NCI-H1694 (cell line): Measurements from ENCODE around the gene SSTR5.

Experiments used
- DNase-seq: peaks from one replicate; lab custom pipeline; 2025; lab: John Stamatoyannopoulos, UW

SSTR5 gene

GRCh38 chr16:1040346-1040745 lies 32.2 kb upstream of the SSTR5 start:
- DNase-seq = no peak

GRCh38 chr16:1042049-1042744 lies 30.4 kb upstream of the SSTR5 start:
- DNase-seq = no peak

- no peak for DNase-seq
Observed at GRCh38 chr16:1042866-1043265, 29.7 kb upstream of the SSTR5 start.

- no peak for DNase-seq
Observed at GRCh38 chr16:1043881-1044451, 28.6 kb upstream of the SSTR5 start.

GRCh38 chr16:1044460-1045309 lies 27.9 kb upstream of the SSTR5 start:
- DNase-seq = no peak

- DNase-seq = no peak
Observed at GRCh38 chr16:1045310-1045992, 27.1 kb upstream of the SSTR5 start.

GRCh38 chr16:1045993-1046911 lies 26.3 kb upstream of the SSTR5 start:
- no peak for DNase-seq

GRCh38 chr16:1047123-1047522 lies 25.4 kb upstream of the SSTR5 start:
- DNase-seq = no peak

GRCh38 chr16:1047801-1048200 lies 24.7 kb upstream of the SSTR5 start:
- DNase-seq = no peak

- no peak for DNase-seq
Observed at GRCh38 chr16:1048442-1049112, 24.0 kb upstream of the SSTR5 start.

GRCh38 chr16:1049113-1049975 lies 23.2 kb upstream of the SSTR5 start:
- DNase-seq = no peak

GRCh38 chr16:1049976-1050247 lies 22.6 kb upstream of the SSTR5 start:
- no peak for DNase-seq

GRCh38 chr16:1050516-1050915 lies 22.0 kb upstream of the SSTR5 start:
- DNase-seq = no peak

- DNase-seq = no peak
Observed at GRCh38 chr16:1050921-1051320, 21.6 kb upstream of the SSTR5 start.

- no peak for DNase-seq
Observed at GRCh38 chr16:1051446-1051845, 21.1 kb upstream of the SSTR5 start.

- DNase-seq = no peak
Observed at GRCh38 chr16:1052721-1053120, 19.8 kb upstream of the SSTR5 start.

- no peak for DNase-seq
Observed at GRCh38 chr16:1053121-1053521, 19.4 kb upstream of the SSTR5 start.

- no peak for DNase-seq
Observed at GRCh38 chr16:1053700-1054368, 18.7 kb upstream of the SSTR5 start.
